K562 (cell line): ENCODE data around the gene LPAR2. TPM values are rescaled to one million over a fixed set of nuclear protein-coding genes. Genes with fewer than 3 reads are reported as not detected.

ENCODE experiments used
- ATAC-seq: fragments of 200-7000 bp; cut with Tn5 transposase; 3 replicates; pipeline ENCODE4 v1.9.1; 2020; ENCODE audit warnings: moderate library complexity
- BruUV-seq: library from RNA; stranded (reverse); fragments of 400-500 nt; replicated peaks from 2 replicates; lab custom pipeline; 2021; lab: Mats Ljungman, UMichigan
- CTCF ChIA-PET: fragments of 300-600 bp; formaldehyde crosslinking; extraction: SDS; loops from one replicate; lab custom pipeline; 2021; ENCODE audit warnings: low intra/inter-chr PET ratio; lab: Yijun Ruan, JAX
- POLR2A ChIA-PET: fragments of 300-600, 350-650 bp; sonication (Branson Sonifier 250); formaldehyde crosslinking; extraction: SDS; loops from one replicate; lab custom pipeline; 2021; ENCODE audit warnings: antibody characterized with exemption, inconsistent platforms; lab: Yijun Ruan, JAX
- DNase-seq, 4 experiments: peaks; one replicate each; pipeline versions ENCODE4 v3.0.0 to v3.0.0-alpha.2; 2011 to 2018; ENCODE audit warnings: low spot score in 3 of 4, mixed read lengths in 3 of 4; ENCODE audit errors: extremely low read depth in 1 of 4
- FAIRE-seq: peaks from 2 replicates; lab custom pipeline; 2011; peaks lifted over from hg19 to GRCh38; lab: Jason Lieb, UNC
- H2AFZ ChIP-seq: 2 replicates; pipeline ENCODE4 v1.6.0; 2011; ENCODE audit warnings: low read depth, low read length, control low read depth, inconsistent platforms
- H3K27ac ChIP-seq: fragments of 200-600 bp; 3 replicates; pipeline ENCODE4 v1.8.0; 2011; ENCODE audit warnings: low read depth, mild to moderate bottlenecking, control low read depth, inconsistent platforms, low read length, moderate library complexity, mixed read lengths; ENCODE audit errors: extremely low read depth
- H3K27me3 ChIP-seq, 2 experiments: fragments of 300-600 bp in 1 of 2; 2 replicates in 1 of 2; 3 replicates in 1 of 2; pipeline versions ENCODE4 v1.6.0 to v1.8.0; 2011; ENCODE audit warnings: inconsistent platforms in 2 of 2, low read length in 2 of 2, mild to moderate bottlenecking in 1 of 2, mixed read lengths in 1 of 2, moderate library complexity in 1 of 2; ENCODE audit not compliant: control insufficient read depth in 2 of 2, insufficient read depth in 2 of 2
- H3K36me3 ChIP-seq: fragments of 300-600 bp; 3 replicates; pipeline ENCODE4 v1.8.0; 2011; ENCODE audit warnings: mild to moderate bottlenecking, low read length, inconsistent platforms; ENCODE audit not compliant: control insufficient read depth, insufficient read depth
- H3K4me1 ChIP-seq, 2 experiments: fragments of 200-600 bp in 1 of 2; replicated peaks in 1 of 2; 2 replicates in 1 of 2; 3 replicates in 1 of 2; pipeline versions ENCODE4 v1.5.1 to v1.8.0; 2011; ENCODE audit warnings: inconsistent platforms in 2 of 2, low read length in 2 of 2, mild to moderate bottlenecking in 1 of 2, mixed read lengths in 1 of 2, moderate library complexity in 1 of 2; ENCODE audit not compliant: control insufficient read depth in 2 of 2, insufficient read depth in 2 of 2
- H3K4me2 ChIP-seq: 2 replicates; pipeline ENCODE4 v1.6.1; 2011; ENCODE audit warnings: low read length, control low read depth, inconsistent platforms, mixed read lengths; ENCODE audit not compliant: insufficient read depth
- H3K4me3 ChIP-seq: fragments of 200-600 bp; sonication (generic), shearing (Covaris generic); 2 replicates; pipeline ENCODE4 v1.5.1; 2016; ENCODE audit warnings: control low read depth, inconsistent platforms
- H3K79me2 ChIP-seq: fragments of 200-600 bp; 3 replicates; pipeline ENCODE4 v1.8.0; 2011; ENCODE audit warnings: low read length, inconsistent platforms; ENCODE audit not compliant: control insufficient read depth, insufficient read depth
- H3K9ac ChIP-seq, 2 experiments: 2 replicates each; pipeline versions ENCODE4 v1.6.0 to v1.6.1; 2011; ENCODE audit warnings: low read depth in 2 of 2, low read length in 2 of 2, control low read depth in 1 of 2, inconsistent platforms in 1 of 2, mild to moderate bottlenecking in 1 of 2, mixed read lengths in 1 of 2; ENCODE audit not compliant: insufficient read depth in 1 of 2
- H3K9me1 ChIP-seq: one replicate; pipeline ENCODE4 v1.6.0; 2011; ENCODE audit warnings: inconsistent platforms, mild to moderate bottlenecking, low read length, moderate library complexity; ENCODE audit not compliant: control insufficient read depth, insufficient read depth
- H3K9me3 ChIP-seq: replicated peaks from 2 replicates; pipeline ENCODE4 v1.5.1; 2011; ENCODE audit warnings: low read depth, low read length, inconsistent platforms; ENCODE audit not compliant: control insufficient read depth, insufficient read depth
- H4K20me1 ChIP-seq: replicated peaks from 2 replicates; pipeline ENCODE4 v1.6.1; 2011; ENCODE audit warnings: low read length, inconsistent platforms, mixed read lengths; ENCODE audit not compliant: control insufficient read depth, insufficient read depth
- ZNF324 ChIP-seq: fragments of 250-450 bp; sonication (Bioruptor Pico); IDR thresholded peaks from 2 replicates; pipeline ENCODE4 v1.4.0; 2020; ENCODE audit warnings: mild to moderate bottlenecking
- WGBS: fragments of 100-300 bp; shearing (Covaris generic); methylation state at CpG from one replicate; pipeline ENCODE4 v1.1.6; 2016; ENCODE audit warnings: low coverage, mixed read lengths; ENCODE audit not compliant: insufficient coverage; ENCODE audit errors: missing lambda C conversion rate; 5-methylcytosine and 5-hydroxymethylcytosine counted together
- in situ Hi-C: fragments of 300-500 bp; cut with MboI; formaldehyde crosslinking; loops from 4 replicates; pipeline ENCODE4 v1.15.0; 2018; ENCODE audit warnings: inconsistent platforms, mixed read lengths
- intact Hi-C: fragments of 100-400 bp; cut with micrococcal nuclease; formaldehyde crosslinking; loops from 2 replicates; pipeline ENCODE4 v1.14.2; 2022
- polyA plus RNA-seq, 8 experiments: library from polyadenylated mRNA; depleted of rRNA in 4 of 8; stranded (reverse) in 5 of 8; unstranded in 3 of 8; fragments of >200 nt; fragmentation: Nextera tagmentation in 2 of 8; fragmentation: Illumina TruSeq in 1 of 8; extraction: Ambion mirVana in 2 of 8; extraction: Trizol in 1 of 8; gene quantifications; 2 replicates each; pipeline versions ENCODE4 v1.2.1 to v1.2.3, GENCODE V29; 2011 to 2014; ENCODE audit warnings: inconsistent platforms in 1 of 8, missing spikeins in 1 of 8
- total RNA-seq, 7 experiments: library from RNA; depleted of rRNA in 6 of 7; stranded (reverse); fragments of >200 nt in 6 of 7; fragmentation: Illumina TruSeq in 2 of 7; extraction: Trizol in 2 of 7; gene quantifications; 2 replicates each; pipeline versions ENCODE4 v1.2.1 to v1.2.3, GENCODE V29; 2011 to 2021; ENCODE audit warnings: low replicate concordance in 1 of 7
- TF ChIP-seq, protein P1 (sequence below): fragments of 450-650 bp; IDR thresholded peaks from 2 replicates; pipeline ENCODE4 v1.6.1; 2016; ENCODE audit warnings: mild to moderate bottlenecking
- TF ChIP-seq, protein P2 (sequence below): fragments of 450-650 bp; formaldehyde crosslinking; IDR thresholded peaks from 2 replicates; pipeline ENCODE4 v1.4.0; 2020; ENCODE audit warnings: mild to moderate bottlenecking, mixed read lengths
- TF ChIP-seq, protein P3 (sequence below), 2 experiments: fragments of 450-650 bp in 1 of 2; sonication (generic) in 1 of 2; formaldehyde crosslinking in 1 of 2; IDR thresholded peaks in 1 of 2; conservative IDR thresholded peaks in 1 of 2; 2 replicates each; pipeline versions ENCODE4 v1.6.1 to v1.8.1; 2016 to 2023; ENCODE audit warnings: mild to moderate bottlenecking in 2 of 2, moderate library complexity in 2 of 2, inconsistent platforms in 1 of 2, missing genetic modification reagents in 1 of 2

The LPAR2 gene
- total and polyA plus RNA-seq, 9 of the 15 experiments (the other 6 are each of a cell fraction or from before 2014, with no cell fraction given): 0.63 to 13.8 (median 4.4) TPM

DNA sequence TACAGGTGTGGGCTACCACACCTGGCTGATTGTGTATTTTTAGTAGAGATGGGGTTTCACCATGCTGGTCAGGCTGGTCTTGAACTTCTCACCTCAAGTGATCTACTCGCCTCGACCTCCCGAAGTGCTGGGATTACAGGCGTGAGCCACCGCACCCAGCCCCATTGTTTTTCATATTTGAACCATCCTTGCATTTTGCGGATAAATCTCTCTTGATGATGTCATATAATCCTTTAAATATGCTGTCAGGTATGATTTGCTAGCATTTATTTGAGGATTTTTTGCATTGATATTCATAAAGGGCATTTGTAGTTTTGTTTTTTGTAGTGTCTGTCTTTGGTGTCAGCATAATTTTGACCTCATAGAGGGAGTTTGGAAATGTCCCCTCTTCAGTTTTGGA lies 46.3 kb upstream of the LPAR2 start:
- intact Hi-C loops (no loop called here), in situ Hi-C loops (no loop called here)
- TF ChIP-seq, protein P1, sequence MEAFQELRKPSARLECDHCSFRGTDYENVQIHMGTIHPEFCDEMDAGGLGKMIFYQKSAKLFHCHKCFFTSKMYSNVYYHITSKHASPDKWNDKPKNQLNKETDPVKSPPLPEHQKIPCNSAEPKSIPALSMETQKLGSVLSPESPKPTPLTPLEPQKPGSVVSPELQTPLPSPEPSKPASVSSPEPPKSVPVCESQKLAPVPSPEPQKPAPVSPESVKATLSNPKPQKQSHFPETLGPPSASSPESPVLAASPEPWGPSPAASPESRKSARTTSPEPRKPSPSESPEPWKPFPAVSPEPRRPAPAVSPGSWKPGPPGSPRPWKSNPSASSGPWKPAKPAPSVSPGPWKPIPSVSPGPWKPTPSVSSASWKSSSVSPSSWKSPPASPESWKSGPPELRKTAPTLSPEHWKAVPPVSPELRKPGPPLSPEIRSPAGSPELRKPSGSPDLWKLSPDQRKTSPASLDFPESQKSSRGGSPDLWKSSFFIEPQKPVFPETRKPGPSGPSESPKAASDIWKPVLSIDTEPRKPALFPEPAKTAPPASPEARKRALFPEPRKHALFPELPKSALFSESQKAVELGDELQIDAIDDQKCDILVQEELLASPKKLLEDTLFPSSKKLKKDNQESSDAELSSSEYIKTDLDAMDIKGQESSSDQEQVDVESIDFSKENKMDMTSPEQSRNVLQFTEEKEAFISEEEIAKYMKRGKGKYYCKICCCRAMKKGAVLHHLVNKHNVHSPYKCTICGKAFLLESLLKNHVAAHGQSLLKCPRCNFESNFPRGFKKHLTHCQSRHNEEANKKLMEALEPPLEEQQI: no peak
- TF ChIP-seq, protein P2, sequence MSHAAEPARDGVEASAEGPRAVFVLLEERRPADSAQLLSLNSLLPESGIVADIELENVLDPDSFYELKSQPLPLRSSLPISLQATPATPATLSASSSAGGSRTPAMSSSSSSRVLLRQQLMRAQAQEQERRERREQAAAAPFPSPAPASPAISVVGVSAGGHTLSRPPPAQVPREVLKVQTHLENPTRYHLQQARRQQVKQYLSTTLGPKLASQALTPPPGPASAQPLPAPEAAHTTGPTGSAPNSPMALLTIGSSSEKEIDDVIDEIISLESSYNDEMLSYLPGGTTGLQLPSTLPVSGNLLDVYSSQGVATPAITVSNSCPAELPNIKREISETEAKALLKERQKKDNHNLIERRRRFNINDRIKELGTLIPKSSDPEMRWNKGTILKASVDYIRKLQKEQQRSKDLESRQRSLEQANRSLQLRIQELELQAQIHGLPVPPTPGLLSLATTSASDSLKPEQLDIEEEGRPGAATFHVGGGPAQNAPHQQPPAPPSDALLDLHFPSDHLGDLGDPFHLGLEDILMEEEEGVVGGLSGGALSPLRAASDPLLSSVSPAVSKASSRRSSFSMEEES (CRISPR knock-in tag): no peak
- TF ChIP-seq, protein P3, sequence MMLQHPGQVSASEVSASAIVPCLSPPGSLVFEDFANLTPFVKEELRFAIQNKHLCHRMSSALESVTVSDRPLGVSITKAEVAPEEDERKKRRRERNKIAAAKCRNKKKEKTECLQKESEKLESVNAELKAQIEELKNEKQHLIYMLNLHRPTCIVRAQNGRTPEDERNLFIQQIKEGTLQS (IDR thresholded peaks at IDR 0.05): peak; percentile 31; the same call in 1 of the 2 replicates
- TF ChIP-seq, protein P3 (CRISPR knock-in tag; conservative IDR thresholded peaks at IDR 0.05): no peak
- peak; percentile 56; the same call in 1 of the 2 replicates for TF ChIP-seq ZNF324
- ChIA-PET CTCF (no interaction called here), POLR2A (no interaction called here)
- no peaks in the 10 kb centered on the region for H4K20me1 ChIP-seq
- H3K4me2 ChIP-seq: no peak overlapping the region
- WGBS: 89% methylated on average over 6 of the region's 6 CpGs
- H2AFZ ChIP-seq: no peak overlapping the region
- FAIRE-seq (no peak), DNase-seq (no peak), ATAC-seq (no peak)
- no peaks in the 10 kb centered on the region for H3K27me3 ChIP-seq
- H3K79me2 ChIP-seq: peaks cover 18% of the 10 kb centered on the region
- BruUV-seq: no TSS peak
- H3K9me3 ChIP-seq: peaks cover 18% of the 10 kb centered on the region
- H3K27ac ChIP-seq: no peak overlapping the region
- H3K9ac ChIP-seq: no peak overlapping the region
- peaks cover 47% of the 10 kb centered on the region for H3K36me3 ChIP-seq
- H3K4me3 ChIP-seq: no peak overlapping the region
- H3K4me1 ChIP-seq: peaks cover 6 to 9% of the 10 kb centered on the region in 2 experiments
- H3K9me1 ChIP-seq: no peaks in the 10 kb centered on the region
